ENCODE results near the gene MEDAG.

Gene MEDAG

GRCh38 chr13:30907121-30907861 lies 1.2 kb downstream of the MEDAG start:
- H3K27ac ChIP-seq, result no peak overlapping the region
- TF ChIP-seq ZFX (IDR thresholded peaks at IDR 0.05) (no peak), CTCF (conservative IDR thresholded peaks at IDR 0.05) (no peak)

- no peak overlapping the region for H3K27ac ChIP-seq
- TF ChIP-seq CTCF (conservative IDR thresholded peaks at IDR 0.05), result no peak
- no peak for TF ChIP-seq ZFX (IDR thresholded peaks at IDR 0.05)
These were observed 2.4 kb downstream of the MEDAG start for GRCh38 chr13:30908416-30908980.

GRCh38 chr13:30910676-30911075 lies 4.6 kb downstream of the MEDAG start:
- H3K27ac ChIP-seq, result no peak overlapping the region
- TF ChIP-seq ZFX (IDR thresholded peaks at IDR 0.05), result no peak
- no peak for TF ChIP-seq CTCF (conservative IDR thresholded peaks at IDR 0.05)

GRCh38 chr13:30915691-30916541 lies 9.8 kb downstream of the MEDAG start:
- no peak overlapping the region for H3K27ac ChIP-seq

GRCh38 chr13:30916991-30917390 lies 10.9 kb downstream of the MEDAG start:
- H3K27ac ChIP-seq, result no peak overlapping the region
- TF ChIP-seq CTCF (conservative IDR thresholded peaks at IDR 0.05) (no peak), ZFX (IDR thresholded peaks at IDR 0.05) (no peak)

More at GRCh38 chr13:30915691-30916541, 9.8 kb downstream of the MEDAG start:
- no peak for TF ChIP-seq CTCF (conservative IDR thresholded peaks at IDR 0.05)
- TF ChIP-seq ZFX (IDR thresholded peaks at IDR 0.05), result no peak

- H3K27ac ChIP-seq, result no peak overlapping the region
- TF ChIP-seq ZFX (IDR thresholded peaks at IDR 0.05), result no peak
- TF ChIP-seq CTCF (conservative IDR thresholded peaks at IDR 0.05), result no peak
These were observed 12.8 kb downstream of the MEDAG start for GRCh38 chr13:30918662-30919405.

All from C4-2B (cell line).